Hepatocyte (in vitro differentiated cells): ENCODE data around the gene OSMR. TPM values are rescaled to one million over a fixed set of nuclear protein-coding genes. Genes with fewer than 3 reads are reported as not detected.
"Not testable (repeated sequence)": the region's sequence is repeated elsewhere in the genome, so short reads cannot be mapped to it uniquely, and the experiment has no call there.

Experiments used
- DNase-seq: peaks from one replicate; pipeline ENCODE4 v3.0.0-alpha.2; 2016; ENCODE audit warnings: low spot score
- H2AFZ ChIP-seq: fragments of 200-600 bp; sonication (generic); 2 replicates; pipeline ENCODE4 v1.6.0; 2016; ENCODE audit warnings: antibody characterized with exemption, mild to moderate bottlenecking
- H3K27ac ChIP-seq: fragments of 200-600 bp; sonication (generic); 2 replicates; pipeline ENCODE4 v1.5.1; 2016; ENCODE audit warnings: mild to moderate bottlenecking
- H3K27me3 ChIP-seq: fragments of 200-600 bp; sonication (generic); 2 replicates; pipeline ENCODE4 v1.6.1; 2016
- H3K36me3 ChIP-seq: fragments of 200-600 bp; sonication (generic); replicated peaks from 2 replicates; pipeline ENCODE4 v1.5.1; 2016; ENCODE audit warnings: low read depth; ENCODE audit not compliant: insufficient read depth
- H3K4me1 ChIP-seq: fragments of 200-600 bp; sonication (generic); 2 replicates; pipeline ENCODE4 v1.5.1; 2016; ENCODE audit warnings: mild to moderate bottlenecking, moderate library complexity; ENCODE audit not compliant: insufficient read depth
- H3K4me2 ChIP-seq: fragments of 200-600 bp; sonication (generic); 2 replicates; pipeline ENCODE4 v1.6.0; 2016
- H3K4me3 ChIP-seq: fragments of 200-600 bp; sonication (generic); 2 replicates; pipeline ENCODE4 v1.5.1; 2016; ENCODE audit warnings: mild to moderate bottlenecking
- H3K79me2 ChIP-seq: fragments of 200-600 bp; sonication (generic); 2 replicates; pipeline ENCODE4 v1.6.0; 2017; ENCODE audit warnings: mild to moderate bottlenecking
- H3K9me2 ChIP-seq: fragments of 200-600 bp; sonication (generic); replicated peaks from 2 replicates; pipeline ENCODE4 v1.6.0; 2017; ENCODE audit warnings: mild to moderate bottlenecking; ENCODE audit not compliant: insufficient read depth
- H3K9me3 ChIP-seq: fragments of 200-600 bp; sonication (generic); 2 replicates; pipeline ENCODE4 v1.5.1; 2016; ENCODE audit warnings: low read depth, mild to moderate bottlenecking
- H4K20me1 ChIP-seq: fragments of 200-600 bp; sonication (generic); 2 replicates; pipeline ENCODE4 v1.6.0; 2016; ENCODE audit warnings: mild to moderate bottlenecking; ENCODE audit not compliant: insufficient read depth, poor library complexity, severe bottlenecking
- EZH2 ChIP-seq: fragments of 200-600 bp; sonication (generic); IDR thresholded peaks from 2 replicates; pipeline ENCODE4 v1.6.1; 2016; ENCODE audit warnings: antibody characterized with exemption, mild to moderate bottlenecking, borderline replicate concordance
- EZH2phosphoT487 ChIP-seq: fragments of 200-600 bp; sonication (generic); IDR thresholded peaks from one replicate; pipeline ENCODE4 v1.6.1; 2018; ENCODE audit warnings: antibody characterized with exemption, mild to moderate bottlenecking, low read depth, moderate library complexity; ENCODE audit not compliant: unreplicated experiment, severe bottlenecking
- WGBS: methylation state at CpG from one replicate; pipeline ENCODE4 v1.1.6; 2016; ENCODE audit warnings: low lambda C conversion rate; ENCODE audit errors: missing lambda C conversion rate; 5-methylcytosine and 5-hydroxymethylcytosine counted together
- polyA plus RNA-seq: library from polyadenylated mRNA; unstranded; fragments of >200 nt; fragmentation: Nextera tagmentation; extraction: Ambion mirVana; gene quantifications from 2 replicates; pipeline ENCODE4 v1.2.1, GENCODE V29; 2016
- total RNA-seq: library from RNA; depleted of rRNA; stranded (reverse); fragments of >200 nt; gene quantifications from 2 replicates; pipeline ENCODE4 v1.2.3, GENCODE V29; 2014
- TF ChIP-seq, protein P1 (sequence below): fragments of 200-600 bp; sonication (generic); IDR thresholded peaks from 2 replicates; pipeline ENCODE4 v1.5.1; 2016; ENCODE audit warnings: antibody characterized with exemption, mild to moderate bottlenecking; ENCODE audit not compliant: poor library complexity

The OSMR gene
- total and polyA plus RNA-seq, 2 experiments from 2014 or later = 15.1 to 17.6 TPM

DNA sequence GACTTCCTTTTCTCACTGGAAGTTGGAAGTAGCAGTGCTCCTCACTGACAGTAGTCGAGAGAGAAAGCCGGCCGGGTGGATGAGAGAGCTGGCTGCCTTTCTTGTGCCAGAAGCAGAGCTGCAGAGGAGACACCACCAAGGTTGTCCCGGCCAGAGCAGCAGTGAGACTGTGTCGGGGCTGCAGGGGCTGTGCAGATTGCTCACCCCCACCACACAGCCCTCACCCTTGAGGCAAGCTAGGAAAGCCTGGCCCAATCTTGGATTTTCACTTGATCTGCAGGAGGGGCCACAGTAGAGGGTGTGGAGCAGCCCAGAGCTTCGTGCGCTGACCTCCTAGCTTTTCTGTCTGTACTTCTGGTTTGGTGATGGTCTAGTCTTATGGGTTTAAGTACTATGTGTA, 9.1 kb downstream of the OSMR start:
- no peak for DNase-seq
- no peak overlapping the region for H3K4me3 ChIP-seq
- peaks cover 4% of the 10 kb centered on the region for H3K4me1 ChIP-seq
- no peaks in the 10 kb centered on the region for H4K20me1 ChIP-seq
- H3K9me3 ChIP-seq = no peaks in the 10 kb centered on the region
- H3K4me2 ChIP-seq = no peak overlapping the region
- H3K79me2 ChIP-seq = peaks cover 20% of the 10 kb centered on the region
- TF ChIP-seq, protein P1, sequence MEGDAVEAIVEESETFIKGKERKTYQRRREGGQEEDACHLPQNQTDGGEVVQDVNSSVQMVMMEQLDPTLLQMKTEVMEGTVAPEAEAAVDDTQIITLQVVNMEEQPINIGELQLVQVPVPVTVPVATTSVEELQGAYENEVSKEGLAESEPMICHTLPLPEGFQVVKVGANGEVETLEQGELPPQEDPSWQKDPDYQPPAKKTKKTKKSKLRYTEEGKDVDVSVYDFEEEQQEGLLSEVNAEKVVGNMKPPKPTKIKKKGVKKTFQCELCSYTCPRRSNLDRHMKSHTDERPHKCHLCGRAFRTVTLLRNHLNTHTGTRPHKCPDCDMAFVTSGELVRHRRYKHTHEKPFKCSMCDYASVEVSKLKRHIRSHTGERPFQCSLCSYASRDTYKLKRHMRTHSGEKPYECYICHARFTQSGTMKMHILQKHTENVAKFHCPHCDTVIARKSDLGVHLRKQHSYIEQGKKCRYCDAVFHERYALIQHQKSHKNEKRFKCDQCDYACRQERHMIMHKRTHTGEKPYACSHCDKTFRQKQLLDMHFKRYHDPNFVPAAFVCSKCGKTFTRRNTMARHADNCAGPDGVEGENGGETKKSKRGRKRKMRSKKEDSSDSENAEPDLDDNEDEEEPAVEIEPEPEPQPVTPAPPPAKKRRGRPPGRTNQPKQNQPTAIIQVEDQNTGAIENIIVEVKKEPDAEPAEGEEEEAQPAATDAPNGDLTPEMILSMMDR = no peak
- TF ChIP-seq EZH2 (no peak), EZH2phosphoT487 (no peak)
- no peaks in the 10 kb centered on the region for H3K9me2 ChIP-seq
- H2AFZ ChIP-seq = no peak overlapping the region
- 93% methylated on average over 7 of the region's 7 CpGs for WGBS
- no peaks in the 10 kb centered on the region for H3K36me3 ChIP-seq
- no peaks in the 10 kb centered on the region for H3K27me3 ChIP-seq
- no peak overlapping the region for H3K27ac ChIP-seq

DNA sequence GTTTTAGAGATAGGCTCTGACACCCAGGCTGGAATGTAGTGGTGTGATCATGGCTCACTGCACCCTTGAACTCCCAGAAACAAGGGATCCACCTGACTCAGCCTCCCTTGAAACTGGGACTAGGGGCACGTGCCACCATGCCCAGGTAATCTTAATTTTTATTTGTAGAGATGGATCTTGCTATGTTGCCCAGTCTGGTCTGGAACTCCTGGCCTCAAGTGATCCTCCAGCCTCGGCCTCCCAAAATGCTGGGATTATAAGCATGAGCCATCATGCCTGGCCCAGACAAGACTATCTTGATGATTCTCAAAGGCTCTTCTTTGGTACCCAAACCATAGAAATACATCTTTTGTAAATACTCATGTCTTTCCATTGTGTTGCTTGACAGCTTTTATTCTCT, 10.8 kb downstream of the OSMR start:
- H3K27ac ChIP-seq = no peak overlapping the region
- no peak overlapping the region for H3K4me2 ChIP-seq
- H3K27me3 ChIP-seq = no peaks in the 10 kb centered on the region
- TF ChIP-seq EZH2 (no peak), EZH2phosphoT487 (no peak)
- TF ChIP-seq, protein P1 = no peak
- no peak overlapping the region for H2AFZ ChIP-seq
- no peaks in the 10 kb centered on the region for H3K36me3 ChIP-seq
- no peaks in the 10 kb centered on the region for H3K9me3 ChIP-seq
- peaks cover 21% of the 10 kb centered on the region for H3K79me2 ChIP-seq
- WGBS = 88% methylated on average over 2 of the region's 2 CpGs
- no peak for DNase-seq
- peaks cover 4% of the 10 kb centered on the region for H3K4me1 ChIP-seq
- H4K20me1 ChIP-seq = no peaks in the 10 kb centered on the region
- H3K4me3 ChIP-seq = no peak overlapping the region
- H3K9me2 ChIP-seq = no peaks in the 10 kb centered on the region

DNA sequence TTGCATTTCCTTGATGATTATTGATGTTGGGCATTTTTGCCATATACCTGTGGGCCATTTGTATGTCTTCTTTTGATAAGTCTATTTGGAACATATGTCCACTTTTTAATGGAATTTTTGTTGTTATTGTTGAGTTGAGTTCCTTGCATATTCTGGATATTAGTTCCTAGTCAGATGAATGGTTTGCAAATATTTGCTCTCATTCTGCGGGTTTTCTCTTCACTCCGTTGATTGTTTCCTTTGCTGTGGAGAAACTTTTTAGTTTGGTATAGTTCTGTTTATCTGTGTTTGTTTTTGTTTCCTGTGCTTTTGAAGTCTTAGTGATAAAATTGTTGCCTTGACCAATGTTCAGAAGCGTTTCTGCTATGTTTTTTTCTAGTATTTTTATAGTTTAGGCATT, 13.0 kb downstream of the OSMR start:
- no peaks in the 10 kb centered on the region for H3K36me3 ChIP-seq
- no peaks in the 10 kb centered on the region for H4K20me1 ChIP-seq
- no peak overlapping the region for H3K4me2 ChIP-seq
- no peak overlapping the region for H3K27ac ChIP-seq
- no peak overlapping the region for H3K4me3 ChIP-seq
- DNase-seq = no peak
- H3K4me1 ChIP-seq = no peaks in the 10 kb centered on the region
- peaks cover 24% of the 10 kb centered on the region for H3K79me2 ChIP-seq
- no peak overlapping the region for H2AFZ ChIP-seq
- H3K9me2 ChIP-seq = no peaks in the 10 kb centered on the region
- TF ChIP-seq EZH2 (no peak), EZH2phosphoT487 (no peak)
- TF ChIP-seq, protein P1 = no peak
- 71% methylated on average over 3 of the region's 3 CpGs for WGBS
- no peaks in the 10 kb centered on the region for H3K27me3 ChIP-seq
- H3K9me3 ChIP-seq = no peaks in the 10 kb centered on the region

DNA sequence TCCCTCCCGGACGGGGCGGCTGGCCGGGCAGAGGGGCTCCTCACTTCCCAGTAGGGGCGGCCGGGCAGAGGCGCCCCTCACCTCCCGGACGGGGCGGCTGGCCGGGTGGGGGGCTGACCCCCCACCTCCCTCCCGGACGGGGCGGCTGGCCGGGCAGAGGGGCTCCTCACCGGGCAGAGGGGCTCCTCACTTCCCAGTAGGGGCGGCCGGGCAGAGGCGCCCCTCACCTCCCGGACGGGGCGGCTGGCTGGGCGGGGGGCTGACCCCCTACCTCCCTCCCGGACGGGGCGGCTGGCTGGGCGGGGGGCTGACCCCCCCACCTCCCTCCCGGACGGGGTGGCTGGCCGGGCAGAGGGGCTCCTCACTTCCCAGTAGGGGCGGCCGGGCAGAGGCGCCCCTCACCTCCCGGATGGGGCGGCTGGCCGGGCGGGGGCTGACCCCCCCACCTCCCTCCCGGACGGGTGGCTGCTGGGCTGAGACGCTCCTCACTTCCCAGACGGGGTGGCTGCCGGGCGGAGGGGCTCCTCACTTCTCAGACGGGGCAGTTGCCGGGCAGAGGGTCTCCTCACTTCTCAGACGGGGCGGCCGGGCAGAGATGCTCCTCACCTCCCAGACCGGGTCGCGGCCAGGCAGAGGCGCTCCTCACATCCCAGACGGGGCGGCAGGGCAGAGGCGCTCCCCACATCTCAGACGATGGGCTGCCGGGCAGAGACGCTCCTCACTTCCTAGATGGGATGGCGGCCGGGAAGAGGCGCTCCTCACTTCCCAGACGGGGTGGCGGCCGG, 16.4 kb downstream of the OSMR start:
- WGBS = 93% methylated on average over 3 of the region's 64 CpGs
- H4K20me1 ChIP-seq, DNase-seq: not testable (repeated sequence)

More for the DNA sequence above, 16.4 kb downstream of the OSMR start:
- H3K4me2 ChIP-seq, H3K36me3 ChIP-seq, H3K4me3 ChIP-seq, H3K9me3 ChIP-seq, H3K4me1 ChIP-seq, H3K9me2 ChIP-seq, H3K27me3 ChIP-seq, H3K27ac ChIP-seq, H2AFZ ChIP-seq: not testable (repeated sequence)
- peaks cover 41% of the 10 kb centered on the region for H3K79me2 ChIP-seq
